ENCODE data around the gene TBPL1.

DNA sequence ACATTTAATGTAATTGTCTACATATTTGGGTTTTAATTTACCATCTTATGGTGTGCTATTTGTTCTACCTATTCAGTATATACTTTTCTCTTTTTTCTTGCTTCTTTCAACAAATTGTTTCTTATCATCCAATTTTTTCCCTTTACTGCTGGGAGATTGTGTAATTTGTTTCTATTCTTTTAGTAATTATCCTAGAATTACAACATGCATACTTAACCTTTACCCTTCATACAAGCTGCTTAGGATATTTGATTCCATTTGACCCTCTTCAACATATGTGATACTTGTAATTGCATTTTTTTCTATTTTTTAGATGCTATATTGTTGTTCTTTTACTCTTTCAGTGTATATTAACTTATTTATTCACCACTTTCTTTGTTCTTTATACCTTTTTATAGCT, 15.1 kb upstream of the TBPL1 start:
- TF ChIP-seq ZNF639 (CRISPR knock-in tag; conservative IDR thresholded peaks at IDR 0.05 in 1 of 2, IDR thresholded peaks at IDR 0.05 in 1 of 2) (no peak), POLR2AphosphoS2 (IDR thresholded peaks at IDR 0.05; ENCODE audit: low read length) (no peak), SMC3 (conservative IDR thresholded peaks at IDR 0.05; ENCODE audit: insufficient read depth, low read depth, low read length) (no peak), YY1 (IDR thresholded peaks at IDR 0.05; ENCODE audit: borderline replicate concordance in 1 of 3, control insufficient read depth in 1 of 3, extremely low read depth in 1 of 3, insufficient read depth in 3 of 3, insufficient read length in 1 of 3, insufficient replicate concordance in 2 of 3, low read depth in 1 of 3, low read length in 2 of 3) (no peak), SMARCA4 (IDR thresholded peaks at IDR 0.05) (no peak)

Measured in K562 (cell line).